ENCODE measurements around the gene PODXL. TPM values are rescaled to one million over a fixed set of nuclear protein-coding genes. Genes with fewer than 3 reads are reported as not detected.

PODXL gene
- total RNA-seq, 6 experiments from 2014 or later: 10.4 to 23.2 (median 21.3) TPM

DNA sequence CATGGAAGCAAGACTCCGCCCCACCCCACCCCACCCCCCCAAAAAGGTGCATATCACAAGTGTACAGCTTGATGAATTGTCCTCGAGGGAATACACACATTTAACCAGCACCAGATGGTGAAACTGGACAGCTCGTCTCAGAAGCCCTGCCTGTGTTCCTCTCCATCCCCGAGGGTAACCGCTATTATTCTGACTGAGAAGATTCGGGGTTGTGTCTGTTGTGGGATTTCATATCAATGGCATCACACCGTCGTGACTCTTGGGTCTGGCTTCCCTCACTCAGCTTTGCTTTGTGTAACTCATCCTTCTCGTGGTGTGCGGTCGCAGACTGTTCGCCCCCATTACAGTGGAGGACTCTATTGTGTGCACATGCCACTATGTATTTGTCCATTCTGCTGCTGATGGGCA is 18.9 kb downstream of the PODXL start:
- H3K4me3 Mint-ChIP-seq: no peak overlapping the region
- no peak for DNase-seq
- H3K27me3 Mint-ChIP-seq (ENCODE audit: insufficient read depth): peaks cover 1% of the 10 kb centered on the region
- no peaks in the 10 kb centered on the region for H3K9me3 Mint-ChIP-seq
- TF ChIP-seq, protein P1, sequence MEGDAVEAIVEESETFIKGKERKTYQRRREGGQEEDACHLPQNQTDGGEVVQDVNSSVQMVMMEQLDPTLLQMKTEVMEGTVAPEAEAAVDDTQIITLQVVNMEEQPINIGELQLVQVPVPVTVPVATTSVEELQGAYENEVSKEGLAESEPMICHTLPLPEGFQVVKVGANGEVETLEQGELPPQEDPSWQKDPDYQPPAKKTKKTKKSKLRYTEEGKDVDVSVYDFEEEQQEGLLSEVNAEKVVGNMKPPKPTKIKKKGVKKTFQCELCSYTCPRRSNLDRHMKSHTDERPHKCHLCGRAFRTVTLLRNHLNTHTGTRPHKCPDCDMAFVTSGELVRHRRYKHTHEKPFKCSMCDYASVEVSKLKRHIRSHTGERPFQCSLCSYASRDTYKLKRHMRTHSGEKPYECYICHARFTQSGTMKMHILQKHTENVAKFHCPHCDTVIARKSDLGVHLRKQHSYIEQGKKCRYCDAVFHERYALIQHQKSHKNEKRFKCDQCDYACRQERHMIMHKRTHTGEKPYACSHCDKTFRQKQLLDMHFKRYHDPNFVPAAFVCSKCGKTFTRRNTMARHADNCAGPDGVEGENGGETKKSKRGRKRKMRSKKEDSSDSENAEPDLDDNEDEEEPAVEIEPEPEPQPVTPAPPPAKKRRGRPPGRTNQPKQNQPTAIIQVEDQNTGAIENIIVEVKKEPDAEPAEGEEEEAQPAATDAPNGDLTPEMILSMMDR (IDR thresholded peaks at IDR 0.05): no peak
- H3K27ac Mint-ChIP-seq: no peak overlapping the region
- H3K36me3 Mint-ChIP-seq (ENCODE audit: low read depth): no peaks in the 10 kb centered on the region
- H3K4me1 Mint-ChIP-seq (ENCODE audit: low read depth): peaks cover 45% of the 10 kb centered on the region

DNA sequence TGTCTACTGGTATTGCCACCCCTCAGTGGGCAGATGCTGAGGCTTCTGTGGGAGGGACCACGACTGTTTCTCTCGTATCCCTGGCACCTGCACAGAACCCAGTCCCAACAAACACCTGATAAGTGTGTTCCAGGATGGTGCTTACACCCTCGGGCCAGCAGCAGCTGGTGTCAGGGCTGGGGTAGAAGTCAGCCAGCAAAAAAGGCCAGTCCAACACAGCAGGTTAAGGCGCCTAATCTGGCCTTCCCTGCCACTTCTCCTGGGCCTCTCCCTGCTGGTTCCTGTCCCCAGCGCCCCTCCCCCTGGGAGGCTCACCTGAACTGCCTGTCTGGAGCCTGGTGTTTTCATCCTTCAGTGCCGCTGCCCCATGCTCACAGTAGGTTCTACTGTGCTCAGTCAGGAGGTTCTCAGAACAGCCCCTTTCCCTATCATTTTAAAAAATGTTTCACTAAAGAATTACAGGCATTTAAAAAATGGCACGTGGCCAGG is 20.0 kb downstream of the PODXL start:
- DNase-seq: no peak
- H3K4me1 Mint-ChIP-seq (ENCODE audit: low read depth): peaks cover 37% of the 10 kb centered on the region
- no peak overlapping the region for H3K4me3 Mint-ChIP-seq
- H3K27me3 Mint-ChIP-seq (ENCODE audit: insufficient read depth): peaks cover 1% of the 10 kb centered on the region
- TF ChIP-seq, protein P1 (IDR thresholded peaks at IDR 0.05): no peak
- peaks cover 3% of the 10 kb centered on the region; the same call in 1 of the 2 replicates for H3K36me3 Mint-ChIP-seq (ENCODE audit: low read depth)
- no peaks in the 10 kb centered on the region for H3K9me3 Mint-ChIP-seq
- H3K27ac Mint-ChIP-seq: no peak overlapping the region

DNA sequence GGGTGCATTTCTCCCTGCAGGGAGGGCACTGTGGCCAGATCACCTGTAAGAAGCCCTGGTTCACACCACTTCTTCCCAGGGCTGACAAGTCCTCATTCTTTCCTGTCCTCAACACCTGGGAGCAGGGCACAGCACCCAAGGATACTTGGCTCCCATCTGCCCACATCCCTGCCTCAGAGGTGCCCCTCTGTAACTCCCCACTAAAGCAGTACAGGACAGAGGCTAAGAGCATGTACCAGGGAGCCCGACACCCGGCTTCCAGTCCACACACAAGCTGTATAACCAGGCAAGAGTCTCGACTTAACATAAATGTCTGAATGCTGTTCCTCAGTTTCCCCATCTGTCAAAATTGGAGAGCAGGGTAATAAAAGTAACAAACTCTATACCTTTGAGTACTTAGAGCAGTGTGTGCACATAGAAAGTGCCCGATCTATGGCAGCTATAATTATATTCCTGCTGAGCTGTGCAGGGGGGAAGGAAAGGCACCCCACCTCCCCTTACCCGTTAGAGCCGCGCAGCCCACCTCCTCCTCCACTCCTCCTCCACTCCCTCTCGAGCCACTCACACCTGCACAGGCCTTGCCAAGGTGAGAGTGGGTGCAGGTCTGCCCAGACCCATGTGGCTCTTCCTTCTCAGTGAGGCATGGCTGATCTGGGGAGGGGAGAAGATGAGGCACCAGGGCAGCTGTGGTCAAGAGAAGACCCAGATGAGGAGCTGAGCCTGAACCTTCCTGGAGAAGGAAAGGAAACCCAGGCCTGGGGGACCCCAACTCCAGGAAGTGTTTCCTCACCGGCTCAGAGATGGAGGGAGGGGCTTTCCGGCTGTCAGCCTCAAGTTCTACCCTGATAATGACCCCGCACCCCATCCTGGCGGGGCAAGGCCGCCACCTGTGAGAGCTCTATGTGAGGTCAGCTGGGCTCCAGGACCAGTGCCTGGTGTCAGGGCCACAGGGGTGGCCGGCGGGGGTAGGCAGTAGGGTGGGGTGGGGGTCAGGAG is 22.6 kb downstream of the PODXL start:
- Mint-ChIP-seq H3K27me3 (ENCODE audit: insufficient read depth) (peaks cover 3% of the 10 kb centered on the region), H3K4me1 (ENCODE audit: low read depth) (peaks cover 15% of the 10 kb centered on the region), H3K27ac (no peak overlapping the region), H3K9me3 (no peaks in the 10 kb centered on the region), H3K36me3 (ENCODE audit: low read depth) (peaks cover 5% of the 10 kb centered on the region; the same call in 1 of the 2 replicates), H3K4me3 (no peak overlapping the region)
- no peak for DNase-seq
- TF ChIP-seq, protein P1 (IDR thresholded peaks at IDR 0.05): no peak

DNA sequence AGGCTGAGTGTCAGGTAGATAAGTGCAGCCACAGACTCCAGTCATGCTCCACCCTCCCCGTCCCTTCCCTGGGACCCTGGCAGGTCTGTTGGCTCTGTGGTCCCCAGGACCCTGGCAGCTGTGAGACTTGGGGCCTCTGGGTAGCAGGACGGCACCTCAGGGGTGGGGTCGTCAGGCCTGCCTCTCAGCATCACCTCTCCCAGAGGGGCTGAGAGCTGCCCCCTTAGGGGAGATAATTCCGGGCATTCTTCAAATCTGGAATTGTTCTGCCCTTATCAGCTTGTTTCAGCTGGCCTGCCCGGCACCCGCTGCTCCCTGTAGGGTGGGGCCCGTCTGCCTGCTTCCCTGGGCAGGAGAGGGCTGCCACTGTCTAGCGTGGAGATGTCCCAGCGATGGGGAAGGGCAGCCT is 23.3 kb downstream of the PODXL start:
- Mint-ChIP-seq H3K4me1 (ENCODE audit: low read depth) (peaks cover 8% of the 10 kb centered on the region), H3K27ac (no peak overlapping the region), H3K27me3 (ENCODE audit: insufficient read depth) (peaks cover 2% of the 10 kb centered on the region; the same call in 1 of the 2 replicates), H3K4me3 (no peak overlapping the region), H3K36me3 (ENCODE audit: low read depth) (peaks cover 5% of the 10 kb centered on the region; the same call in 1 of the 2 replicates), H3K9me3 (no peaks in the 10 kb centered on the region)
- TF ChIP-seq, protein P1 (IDR thresholded peaks at IDR 0.05): no peak
- DNase-seq: no peak

DNA sequence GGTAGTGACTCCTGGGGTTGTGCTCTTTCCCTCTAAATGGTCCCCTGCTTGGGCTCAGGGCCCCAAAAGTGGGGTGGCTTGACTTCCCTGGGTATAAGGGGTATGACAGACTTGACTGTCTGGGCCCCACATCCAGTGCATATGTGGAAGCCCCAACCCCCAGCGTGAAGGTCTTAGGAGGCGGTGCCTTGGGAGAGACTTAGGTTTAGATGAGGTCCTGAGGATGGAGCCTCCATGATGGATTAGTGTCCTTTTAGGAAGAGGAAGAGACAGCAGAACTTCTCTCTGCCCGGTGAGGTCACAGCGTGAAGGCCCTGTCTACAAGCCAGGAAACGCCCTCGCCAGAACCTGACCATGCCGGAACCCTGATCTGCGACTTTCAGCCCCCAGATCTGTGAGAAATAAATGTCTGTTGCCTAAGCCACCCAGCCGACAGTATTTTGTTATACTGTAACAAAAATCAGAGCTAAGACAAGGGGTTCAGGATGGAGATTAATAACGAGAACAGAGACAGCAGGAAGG is 23.8 kb downstream of the PODXL start:
- peaks cover 2% of the 10 kb centered on the region for H3K4me1 Mint-ChIP-seq (ENCODE audit: low read depth)
- no peak overlapping the region for H3K27ac Mint-ChIP-seq
- no peak for DNase-seq
- TF ChIP-seq, protein P1 (IDR thresholded peaks at IDR 0.05): no peak
- no peaks in the 10 kb centered on the region for H3K9me3 Mint-ChIP-seq
- peaks cover 2% of the 10 kb centered on the region; the same call in 1 of the 2 replicates for H3K27me3 Mint-ChIP-seq (ENCODE audit: insufficient read depth)
- H3K4me3 Mint-ChIP-seq: no peak overlapping the region
- peaks cover 5% of the 10 kb centered on the region; the same call in 1 of the 2 replicates for H3K36me3 Mint-ChIP-seq (ENCODE audit: low read depth)
